Measurements from ENCODE around the gene RPTOR. TPM values are rescaled to one million over a fixed set of nuclear protein-coding genes. Genes with fewer than 3 reads are reported as not detected.
"Not testable (repeated sequence)": the region's sequence is repeated elsewhere in the genome, so short reads cannot be mapped to it uniquely, and the experiment has no call there.

RPTOR gene
- total RNA-seq, 2 experiments from 2014 or later: 48.7 to 58.2 TPM

DNA sequence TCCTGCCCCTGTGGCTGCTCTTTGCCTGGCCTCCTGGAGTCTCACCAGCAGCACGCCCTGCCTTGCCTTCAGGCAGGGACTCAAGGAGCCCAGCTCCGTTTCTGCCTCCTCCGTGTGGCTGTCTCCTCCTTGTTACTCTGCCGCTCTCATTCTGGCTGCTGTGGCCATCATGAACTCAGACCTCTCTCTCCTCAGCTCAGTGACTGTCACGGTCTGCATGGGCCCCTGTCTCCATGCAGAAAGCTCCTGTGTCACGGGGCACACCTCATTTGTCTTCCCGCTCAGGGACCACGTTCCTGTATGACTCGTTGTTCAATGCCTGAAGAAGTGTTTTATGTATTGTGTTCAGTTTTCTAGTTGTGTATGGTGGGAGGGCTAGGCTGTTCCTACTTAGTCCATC, 25.3 kb downstream of the RPTOR start:
- CTCF ChIA-PET: interaction anchor here (1.1 to 1.2 kb wide), 2 partner anchors 9 to 11 kb away, joined by 4 to 5 read pairs; no protein-coding TSS in a partner anchor
- no peak for DNase-seq
- no peak overlapping the region for H3K27ac Mint-ChIP-seq
- H3K9me3 Mint-ChIP-seq: no peaks in the 10 kb centered on the region
- peaks cover 7% of the 10 kb centered on the region for H3K36me3 Mint-ChIP-seq (ENCODE audit: low read depth)
- POLR2A ChIA-PET: no interaction called here
- H3K4me3 Mint-ChIP-seq: no peak overlapping the region
- no peaks in the 10 kb centered on the region for H3K27me3 Mint-ChIP-seq
- H3K4me1 Mint-ChIP-seq: peaks cover 9% of the 10 kb centered on the region

GRCh38 chr17:80573701-80574100, 29.1 kb downstream of the RPTOR start:
- Mint-ChIP-seq H3K9me3 (no peaks in the 10 kb centered on the region), H3K4me1 (peaks cover 25% of the 10 kb centered on the region), H3K4me3 (no peak overlapping the region), H3K36me3 (ENCODE audit: low read depth) (peaks cover 1% of the 10 kb centered on the region), H3K27me3 (no peaks in the 10 kb centered on the region), H3K27ac (no peak overlapping the region)
- ChIA-PET CTCF (interaction anchor here (0.7 to 0.9 kb wide), 2 partner anchors 194 to 335 kb away, joined by 3 read pairs; no protein-coding TSS in a partner anchor), POLR2A (no interaction called here)
- no peak for DNase-seq

GRCh38 chr17:80574496-80574895, 29.9 kb downstream of the RPTOR start:
- Mint-ChIP-seq H3K9me3 (no peaks in the 10 kb centered on the region), H3K36me3 (ENCODE audit: low read depth) (peaks cover 1% of the 10 kb centered on the region), H3K27me3 (no peaks in the 10 kb centered on the region), H3K27ac (no peak overlapping the region), H3K4me3 (no peak overlapping the region), H3K4me1 (peaks cover 23% of the 10 kb centered on the region)
- no peak for DNase-seq
- POLR2A ChIA-PET: no interaction called here
- CTCF ChIA-PET: interaction anchor here (0.6 to 1.5 kb wide), 10 partner anchors 8 to 334 kb away, joined by 3 to 5 read pairs (median 3); no protein-coding TSS in a partner anchor

- no peaks in the 10 kb centered on the region for H3K9me3 Mint-ChIP-seq
- peak; percentile 95 for DNase-seq
- H3K27me3 Mint-ChIP-seq: no peaks in the 10 kb centered on the region
- no peak overlapping the region for H3K4me3 Mint-ChIP-seq
- POLR2A ChIA-PET: no interaction called here
- H3K36me3 Mint-ChIP-seq (ENCODE audit: low read depth): peaks cover 3% of the 10 kb centered on the region
- CTCF ChIA-PET: interaction anchor here (0.6 to 1.5 kb wide), 15 partner anchors 8 to 362 kb away, joined by 3 to 8 read pairs (median 3); no protein-coding TSS in a partner anchor
- peaks cover 20% of the 10 kb centered on the region for H3K4me1 Mint-ChIP-seq
- H3K27ac Mint-ChIP-seq: peak overlapping the region; percentile 47
Measured at GRCh38 chr17:80575057-80575875, 30.6 kb downstream of the RPTOR start.

DNA sequence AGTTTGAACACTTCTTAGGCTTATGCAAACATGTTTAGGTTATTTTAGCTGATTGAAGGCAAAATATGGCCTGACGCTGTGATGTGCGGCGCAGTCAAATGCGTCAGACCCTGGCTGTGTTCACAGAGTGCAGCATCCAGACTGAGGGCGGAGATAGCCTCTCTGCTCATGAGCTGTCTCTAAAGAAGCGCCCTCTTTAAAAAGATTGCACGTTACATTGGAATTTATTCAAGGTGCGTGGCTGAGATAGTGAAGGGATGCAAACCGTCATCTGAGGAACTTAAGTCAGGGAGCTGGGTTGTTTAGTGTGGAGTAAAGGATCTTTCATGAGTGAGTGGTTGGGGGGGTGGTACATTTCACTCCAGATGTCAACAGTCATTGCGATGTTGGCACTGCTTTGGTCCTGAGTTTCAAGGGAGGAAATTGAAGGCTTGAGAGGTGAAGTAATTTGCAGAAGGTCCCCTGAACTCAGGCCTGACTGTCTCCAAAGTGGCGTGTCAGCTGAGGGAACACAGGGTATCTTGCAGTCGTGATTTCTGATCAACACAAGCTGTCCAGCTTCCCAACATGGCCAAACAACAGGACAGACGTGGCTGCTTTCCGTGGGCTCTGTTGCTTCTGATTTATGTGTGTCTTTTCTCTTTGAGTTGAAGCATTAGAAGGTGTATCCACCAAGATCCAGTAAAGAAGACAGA, 33.4 kb downstream of the RPTOR start:
- ChIA-PET CTCF (interaction anchor here (0.9 to 1.9 kb wide), 3 partner anchors 9 to 153 kb away, joined by 3 to 5 read pairs (median 3); no protein-coding TSS in a partner anchor), POLR2A (no interaction called here)
- H3K27me3 Mint-ChIP-seq: no peaks in the 10 kb centered on the region
- no peak for DNase-seq
- no peaks in the 10 kb centered on the region for H3K9me3 Mint-ChIP-seq
- peak overlapping the region; percentile 17 for H3K27ac Mint-ChIP-seq
- no peak overlapping the region for H3K4me3 Mint-ChIP-seq
- H3K4me1 Mint-ChIP-seq: peaks cover 37% of the 10 kb centered on the region
- H3K36me3 Mint-ChIP-seq (ENCODE audit: low read depth): peaks cover 8% of the 10 kb centered on the region

DNA sequence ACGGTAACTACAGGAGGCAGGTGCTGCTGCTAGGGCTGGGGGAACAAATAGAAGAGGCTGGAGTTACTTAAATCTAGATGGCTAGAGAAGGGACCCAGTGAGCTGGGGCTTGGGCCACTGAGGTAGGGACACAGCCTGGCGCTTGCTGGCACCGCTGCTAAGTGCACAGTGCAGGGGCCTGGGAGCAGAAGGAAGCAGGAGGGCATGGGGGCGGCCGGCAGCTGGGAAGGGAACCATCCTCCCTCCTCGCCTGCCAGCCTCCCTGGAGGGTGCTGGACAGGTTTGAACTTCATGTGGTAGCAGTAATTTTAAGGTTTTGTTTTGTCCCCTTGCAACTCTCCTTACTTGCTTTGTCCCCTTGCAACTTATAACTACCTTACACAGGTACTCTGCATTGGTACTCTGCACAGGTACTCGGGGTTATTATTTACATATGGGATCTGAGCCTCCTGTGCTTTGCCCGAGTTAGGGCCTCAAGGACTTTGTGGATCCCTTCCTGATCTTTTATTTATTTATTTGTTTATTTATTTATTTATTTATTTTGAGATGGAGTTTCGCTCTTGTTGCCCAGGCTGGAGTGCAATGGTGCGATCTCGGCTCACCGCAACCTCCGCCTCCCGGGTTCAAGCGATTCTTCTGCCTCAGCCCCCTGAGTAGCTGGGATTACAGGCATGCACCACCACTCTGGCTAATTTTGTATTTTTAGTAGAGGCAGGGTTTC, 34.2 kb downstream of the RPTOR start:
- H3K4me1 Mint-ChIP-seq: peaks cover 41% of the 10 kb centered on the region
- DNase-seq; H3K27me3 Mint-ChIP-seq; H3K27ac Mint-ChIP-seq; H3K9me3 Mint-ChIP-seq; H3K36me3 Mint-ChIP-seq (ENCODE audit: low read depth); H3K4me3 Mint-ChIP-seq; POLR2A ChIA-PET: not testable (repeated sequence)
- CTCF ChIA-PET: interaction anchor here (1.9 kb wide), 1 partner anchor 152 kb away, joined by 5 read pairs; no protein-coding TSS in a partner anchor

GRCh38 chr17:80582165-80582564, 37.5 kb downstream of the RPTOR start:
- CTCF ChIA-PET: interaction anchor here (0.7 to 1.8 kb wide), 2 partner anchors 10 to 63 kb away, joined by 5 to 7 read pairs; no protein-coding TSS in a partner anchor
- peaks cover 9% of the 10 kb centered on the region for H3K36me3 Mint-ChIP-seq (ENCODE audit: low read depth)
- DNase-seq: no peak
- H3K27me3 Mint-ChIP-seq: no peaks in the 10 kb centered on the region
- no peaks in the 10 kb centered on the region for H3K9me3 Mint-ChIP-seq
- no peak overlapping the region for H3K4me3 Mint-ChIP-seq
- no peak overlapping the region for H3K27ac Mint-ChIP-seq
- peaks cover 48% of the 10 kb centered on the region for H3K4me1 Mint-ChIP-seq
- POLR2A ChIA-PET: no interaction called here

DNA sequence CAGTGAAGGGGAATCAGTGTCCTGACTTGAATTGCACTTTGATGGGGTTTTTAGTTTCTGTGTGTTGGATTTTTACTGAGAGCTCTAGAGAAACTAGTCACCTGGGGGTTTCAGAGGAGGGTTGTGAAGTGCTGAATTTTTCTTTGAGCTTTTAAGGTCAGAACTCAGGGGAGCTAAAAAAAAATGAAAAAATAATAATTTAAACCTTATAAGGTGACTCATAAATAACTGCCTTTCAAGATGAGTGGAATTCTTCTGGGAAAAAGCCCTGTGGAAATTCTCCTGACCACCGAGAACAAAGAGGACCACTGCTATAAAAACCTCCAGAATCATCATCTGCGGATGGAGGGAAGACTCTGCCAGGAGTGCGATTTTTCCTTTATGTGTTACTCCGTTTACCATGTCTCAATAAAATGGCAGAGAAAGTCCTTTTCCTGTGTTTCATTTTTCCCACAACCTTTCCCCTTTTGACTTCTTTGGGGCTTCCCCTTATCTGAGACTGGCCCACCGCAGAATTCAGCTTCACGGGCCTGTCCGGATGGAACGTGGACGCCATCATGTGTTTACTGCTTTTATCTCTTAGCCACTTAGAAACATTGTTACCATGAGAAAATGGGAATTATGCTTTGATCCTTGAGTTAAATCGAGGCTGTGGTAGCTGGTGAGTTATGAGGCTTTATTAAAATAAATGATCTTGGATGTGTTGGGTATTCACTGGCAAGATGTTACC, 39.7 kb downstream of the RPTOR start:
- ChIA-PET CTCF (interaction anchor here (0.9 to 1.3 kb wide), 3 partner anchors 9 to 316 kb away, joined by 3 to 5 read pairs (median 3); no protein-coding TSS in a partner anchor), POLR2A (no interaction called here)
- Mint-ChIP-seq H3K27ac (no peak overlapping the region), H3K27me3 (no peaks in the 10 kb centered on the region), H3K4me3 (no peak overlapping the region), H3K4me1 (peaks cover 55% of the 10 kb centered on the region), H3K9me3 (no peaks in the 10 kb centered on the region), H3K36me3 (ENCODE audit: low read depth) (peaks cover 9% of the 10 kb centered on the region)
- DNase-seq: no peak

DNA sequence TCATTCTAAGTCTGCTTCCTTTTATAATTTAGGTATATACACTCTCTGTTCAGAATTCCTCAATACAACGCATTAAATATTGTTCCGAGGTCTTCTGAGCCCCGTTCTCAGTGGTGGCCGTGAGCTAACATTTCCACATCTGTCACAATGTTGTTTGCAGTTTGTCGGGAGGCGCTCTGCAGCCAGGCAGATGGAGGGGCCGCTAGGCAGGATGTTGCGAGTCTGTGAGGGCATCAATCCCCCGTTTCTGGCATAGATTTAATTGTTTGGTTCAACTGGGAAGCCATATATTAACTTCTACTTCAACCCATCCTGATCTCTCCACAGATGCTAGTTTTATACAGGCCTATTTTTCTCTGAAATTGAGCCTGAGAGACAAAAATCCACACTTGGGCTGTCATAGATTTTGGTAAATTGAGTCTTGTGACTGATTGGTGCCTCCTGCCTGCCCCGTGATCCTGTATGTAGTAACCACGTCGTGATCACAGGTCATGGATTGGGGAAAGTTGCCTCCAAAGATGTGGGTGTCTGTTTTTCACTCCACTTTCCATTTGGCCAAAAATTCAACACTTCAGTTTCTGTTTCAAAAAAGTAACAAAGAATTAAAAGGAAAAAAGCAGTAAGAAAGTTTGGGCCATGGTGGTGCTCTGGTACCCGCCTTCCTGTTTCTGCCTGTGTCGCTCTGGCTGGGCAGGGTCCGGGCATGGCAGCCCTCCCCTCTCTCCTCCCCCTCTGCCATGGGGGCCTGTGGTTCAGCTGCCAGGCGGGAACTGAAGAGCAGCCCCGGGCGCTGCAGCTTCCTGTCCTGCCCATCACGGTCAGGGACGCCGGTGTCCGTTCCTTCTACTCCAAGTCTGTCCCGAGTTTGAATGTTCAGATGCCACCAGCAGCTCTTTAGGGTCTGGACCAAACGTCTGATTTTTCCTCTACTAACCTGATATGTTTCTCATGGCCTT, 41.5 kb downstream of the RPTOR start:
- ChIA-PET CTCF (interaction anchor here (0.7 to 1.1 kb wide), 2 partner anchors 13 to 51 kb away, joined by 3 read pairs; no protein-coding TSS in a partner anchor), POLR2A (no interaction called here)
- Mint-ChIP-seq H3K27me3 (no peaks in the 10 kb centered on the region), H3K4me3 (peak overlapping the region; percentile 33), H3K9me3 (no peaks in the 10 kb centered on the region), H3K4me1 (peaks cover 59% of the 10 kb centered on the region), H3K27ac (peak overlapping the region; percentile 86), H3K36me3 (ENCODE audit: low read depth) (peaks cover 9% of the 10 kb centered on the region)
- no peak for DNase-seq

DNA sequence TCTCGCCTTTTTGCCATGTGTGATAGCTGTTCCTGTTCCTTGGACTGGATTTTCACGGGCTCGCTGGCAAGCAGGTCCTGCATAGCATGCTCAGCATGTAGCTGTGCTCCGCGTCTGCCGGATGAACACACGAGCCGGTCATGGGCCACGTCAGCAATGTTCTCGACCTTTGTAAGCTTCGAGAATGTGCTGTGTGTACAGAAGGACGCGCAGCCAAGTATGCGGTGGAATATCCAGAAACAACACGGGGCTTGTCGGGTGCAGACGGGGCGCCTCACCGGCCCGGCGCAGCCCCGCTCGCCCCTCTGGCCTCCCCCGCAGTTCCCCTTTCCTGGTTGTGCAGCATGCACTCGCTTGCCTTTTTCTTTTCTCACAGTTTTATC, 42.2 kb downstream of the RPTOR start:
- no peaks in the 10 kb centered on the region for H3K27me3 Mint-ChIP-seq
- peaks cover 62% of the 10 kb centered on the region for H3K4me1 Mint-ChIP-seq
- H3K9me3 Mint-ChIP-seq: no peaks in the 10 kb centered on the region
- H3K27ac Mint-ChIP-seq: peak overlapping the region; percentile 86
- peaks cover 7% of the 10 kb centered on the region for H3K36me3 Mint-ChIP-seq (ENCODE audit: low read depth)
- CTCF ChIA-PET: interaction anchor here (0.6 to 1.1 kb wide), 3 partner anchors 12 to 1236 kb away, joined by 3 read pairs; no protein-coding TSS in a partner anchor
- POLR2A ChIA-PET: no interaction called here
- DNase-seq: no peak
- H3K4me3 Mint-ChIP-seq: peak overlapping the region; percentile 33

GRCh38 chr17:80588702-80589383, 44.2 kb downstream of the RPTOR start:
- DNase-seq: no peak
- H3K4me1 Mint-ChIP-seq: peaks cover 67% of the 10 kb centered on the region
- H3K36me3 Mint-ChIP-seq (ENCODE audit: low read depth): peaks cover 4% of the 10 kb centered on the region
- POLR2A ChIA-PET: no interaction called here
- no peaks in the 10 kb centered on the region for H3K9me3 Mint-ChIP-seq
- no peaks in the 10 kb centered on the region for H3K27me3 Mint-ChIP-seq
- CTCF ChIA-PET: interaction anchor here (1.8 kb wide), 1 partner anchor 13 kb away, joined by 4 read pairs; no protein-coding TSS in a partner anchor
- no peak overlapping the region for H3K27ac Mint-ChIP-seq
- no peak overlapping the region for H3K4me3 Mint-ChIP-seq

Measured in activated CD4-positive, alpha-beta T cell treated with anti-CD3 and anti-CD28 coated beads, Interleukin-2, amount 10 ng/mL, durations not matched to agents 7 days and 5 days (primary cell).